HG03095 (cell line): ENCODE data around the gene FKBP9.
"Not testable (repeated sequence)": the region's sequence is repeated elsewhere in the genome, so short reads cannot be mapped to it uniquely, and the experiment has no call there.

Experiments used
- ATAC-seq: cut with Tn5 transposase; IDR thresholded peaks from one replicate; pipeline ENCODE4 v1.9.1; 2021; ENCODE audit warnings: moderate library complexity; ENCODE audit not compliant: unreplicated experiment

FKBP9 gene, protein sequence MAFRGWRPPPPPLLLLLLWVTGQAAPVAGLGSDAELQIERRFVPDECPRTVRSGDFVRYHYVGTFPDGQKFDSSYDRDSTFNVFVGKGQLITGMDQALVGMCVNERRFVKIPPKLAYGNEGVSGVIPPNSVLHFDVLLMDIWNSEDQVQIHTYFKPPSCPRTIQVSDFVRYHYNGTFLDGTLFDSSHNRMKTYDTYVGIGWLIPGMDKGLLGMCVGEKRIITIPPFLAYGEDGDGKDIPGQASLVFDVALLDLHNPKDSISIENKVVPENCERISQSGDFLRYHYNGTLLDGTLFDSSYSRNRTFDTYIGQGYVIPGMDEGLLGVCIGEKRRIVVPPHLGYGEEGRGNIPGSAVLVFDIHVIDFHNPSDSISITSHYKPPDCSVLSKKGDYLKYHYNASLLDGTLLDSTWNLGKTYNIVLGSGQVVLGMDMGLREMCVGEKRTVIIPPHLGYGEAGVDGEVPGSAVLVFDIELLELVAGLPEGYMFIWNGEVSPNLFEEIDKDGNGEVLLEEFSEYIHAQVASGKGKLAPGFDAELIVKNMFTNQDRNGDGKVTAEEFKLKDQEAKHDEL

GRCh38 chr7:32957326-32958045 lies at the start of gene FKBP9:
FKBP9 (plus strand) TSS chr7:32957440; CDS start chr7:32957574, 134 bp downstream.
- peak; percentile 81 for ATAC-seq

DNA sequence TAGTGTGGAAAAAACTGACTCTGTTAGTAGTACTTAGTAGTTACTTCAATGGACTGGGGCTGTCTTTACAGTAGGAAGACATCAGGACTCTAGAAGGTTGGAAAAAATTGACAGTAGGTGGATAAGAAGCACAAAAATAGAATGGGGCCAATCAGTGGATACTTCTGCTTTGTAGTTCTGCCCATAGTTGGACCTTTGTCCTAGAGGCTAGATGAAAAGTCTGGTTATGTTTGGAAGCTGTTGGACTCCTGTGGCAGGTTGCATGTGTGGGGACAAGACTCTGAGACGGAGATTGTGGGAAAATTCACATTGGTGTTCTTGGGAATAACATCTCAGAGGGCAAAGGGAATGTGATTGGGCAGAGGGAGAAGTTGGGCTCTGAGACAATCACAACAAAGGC lies 47.0 kb upstream of the FKBP9 start:
- no peak for ATAC-seq

DNA sequence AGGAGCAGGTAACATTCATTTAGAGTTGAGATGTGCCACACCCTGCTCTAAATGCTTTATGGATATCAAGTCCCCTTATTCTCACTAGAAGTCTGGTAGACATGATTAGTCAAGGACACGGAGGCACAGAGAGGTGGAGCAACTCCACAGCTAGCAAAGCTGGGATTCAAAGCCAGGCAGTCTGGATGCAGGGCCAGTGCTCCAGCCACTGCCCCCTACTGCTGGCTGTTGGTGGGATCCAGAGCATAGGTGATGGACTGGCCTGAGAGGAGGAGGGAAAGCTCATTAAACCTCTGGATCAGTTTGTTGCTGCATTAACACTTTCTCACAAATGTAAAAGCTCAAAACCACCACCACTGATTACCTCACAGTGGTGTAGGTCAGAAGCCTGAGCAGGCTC lies 43.1 kb upstream of the FKBP9 start:
- ATAC-seq, result no peak

DNA sequence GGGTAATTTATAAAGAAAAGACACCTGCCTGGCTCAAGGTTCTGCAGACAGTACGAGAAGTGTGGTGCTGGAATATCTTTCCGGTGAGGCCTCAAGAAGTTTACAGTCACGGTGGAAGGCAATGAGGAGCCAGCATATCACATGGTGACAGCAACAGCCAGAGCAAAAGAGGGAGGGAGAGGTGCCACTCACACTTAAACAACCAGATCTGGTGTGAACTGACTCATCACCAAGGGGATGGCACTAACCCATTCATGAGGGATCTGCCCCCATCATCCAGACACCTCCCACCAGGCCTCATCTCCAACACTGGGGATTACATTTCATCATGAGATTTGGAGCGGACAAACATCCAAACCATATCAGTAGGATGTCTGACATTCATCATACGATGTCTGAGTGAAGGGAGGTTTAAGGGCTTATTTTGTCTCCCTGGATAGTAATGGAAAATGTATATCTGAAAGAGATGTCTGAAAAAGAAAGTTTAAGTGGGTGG lies 42.2 kb upstream of the FKBP9 start:
- ATAC-seq, result no peak

DNA sequence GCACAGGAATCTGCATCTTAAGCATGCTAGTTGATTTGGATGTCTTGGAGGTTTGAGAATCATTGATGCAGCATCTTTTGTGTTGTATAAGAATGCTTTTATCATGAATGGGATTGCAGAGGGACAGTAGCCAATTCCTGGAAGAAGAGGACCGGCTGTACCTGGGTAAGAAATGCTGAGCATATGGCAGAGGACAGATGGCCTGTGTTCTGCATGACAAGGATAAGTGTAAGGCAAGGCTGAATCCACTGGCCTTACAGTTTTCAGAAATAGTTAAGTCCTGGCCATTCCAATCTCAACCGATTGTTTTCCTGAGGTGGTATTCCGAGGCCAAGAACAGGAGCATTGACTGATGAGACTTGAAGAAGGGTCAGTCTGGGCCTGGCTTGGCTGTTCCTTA lies 41.2 kb upstream of the FKBP9 start:
- no peak for ATAC-seq

- ATAC-seq, result not testable (repeated sequence)
These were observed 40.2 kb upstream of the FKBP9 start for GRCh38 chr7:32916994-32917393.

GRCh38 chr7:32921896-32922295 lies 35.3 kb upstream of the FKBP9 start:
- no peak for ATAC-seq

- ATAC-seq, result no peak
These were observed 28.4 kb upstream of the FKBP9 start for GRCh38 chr7:32928785-32929298.

- no peak for ATAC-seq
These were observed 27.7 kb upstream of the FKBP9 start for GRCh38 chr7:32929430-32930143.

DNA sequence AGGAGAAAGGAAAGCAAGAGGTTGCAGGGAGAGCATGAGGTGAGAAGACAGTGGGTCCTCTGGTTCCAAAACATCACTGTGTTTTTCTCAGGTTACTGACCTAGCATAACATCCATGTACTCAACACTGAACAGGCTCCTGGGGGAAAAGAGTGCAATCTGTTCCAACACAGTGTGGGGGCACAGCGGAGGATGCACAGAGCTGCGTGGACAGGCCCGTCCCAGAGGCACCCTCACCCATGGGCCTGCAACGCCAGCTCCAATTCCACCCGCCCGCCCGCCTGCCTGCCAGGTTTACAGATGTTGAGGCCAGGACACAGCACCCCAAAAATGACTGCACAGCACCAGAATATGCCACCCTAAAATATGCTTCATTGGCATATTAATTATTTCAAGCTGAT lies 26.9 kb upstream of the FKBP9 start:
- ATAC-seq, result no peak

- ATAC-seq, result no peak
These were observed 21.7 kb upstream of the FKBP9 start for GRCh38 chr7:32935558-32935957.

GRCh38 chr7:32936689-32937088 lies 20.6 kb upstream of the FKBP9 start:
- ATAC-seq, result no peak

DNA sequence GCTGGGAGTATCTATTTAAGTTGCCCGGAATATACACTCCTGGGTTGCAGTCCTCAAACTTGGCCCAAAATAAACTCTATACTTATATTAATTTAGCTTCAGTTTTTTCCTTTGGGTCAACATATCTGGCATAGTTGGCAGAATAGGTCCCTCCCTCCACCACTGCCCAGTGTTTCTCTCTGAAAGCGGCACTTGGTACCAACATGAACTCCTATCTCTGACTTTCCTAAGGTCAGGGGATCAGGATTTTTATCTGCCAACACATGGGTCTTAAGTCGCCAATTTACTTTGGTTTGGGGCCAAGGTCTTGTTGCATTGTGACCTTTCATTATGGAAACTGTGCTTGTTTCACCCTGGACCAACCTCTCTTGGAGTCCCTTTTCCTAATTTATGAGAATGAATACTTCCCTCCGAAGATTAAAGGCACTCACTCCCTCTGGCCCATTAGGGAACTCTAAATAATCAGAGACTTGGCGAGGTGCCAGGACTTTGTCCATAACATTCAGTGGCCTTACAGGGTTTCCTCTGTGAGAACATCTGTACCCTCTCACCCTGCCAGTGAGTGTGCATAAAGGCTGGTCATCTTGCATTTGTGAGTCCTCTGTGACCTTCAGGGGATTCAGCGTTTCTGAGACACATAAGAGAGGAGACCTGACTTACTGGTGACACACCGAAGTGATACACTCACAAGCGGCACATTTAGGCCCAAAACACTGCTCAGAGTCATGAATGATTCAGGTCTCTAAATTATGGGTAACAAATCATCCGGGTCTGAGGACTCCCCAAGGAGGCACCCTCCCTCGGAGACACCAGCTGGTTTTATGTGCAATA lies 19.7 kb upstream of the FKBP9 start:
- ATAC-seq, result no peak

DNA sequence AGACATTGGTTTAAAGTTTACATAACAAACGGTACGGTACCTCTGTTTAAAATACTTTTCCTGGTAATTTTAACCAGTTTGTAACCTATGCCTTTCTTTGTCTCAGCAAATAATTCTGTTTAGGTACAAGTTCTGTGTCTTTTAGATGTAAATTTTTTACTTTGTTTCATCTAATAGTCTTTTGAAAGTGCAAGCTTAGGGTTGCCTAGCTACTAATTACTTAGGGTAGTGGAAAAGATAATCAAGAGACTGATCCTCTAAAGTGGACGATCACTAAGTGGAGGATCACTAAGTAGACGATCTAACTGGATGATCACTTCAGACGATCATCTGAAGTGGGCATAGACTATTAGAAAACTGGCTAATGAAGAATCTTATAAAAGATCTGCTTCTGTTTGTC lies 16.1 kb upstream of the FKBP9 start:
- ATAC-seq, result no peak

- ATAC-seq, result no peak
These were observed 15.4 kb upstream of the FKBP9 start for GRCh38 chr7:32941681-32942414.

DNA sequence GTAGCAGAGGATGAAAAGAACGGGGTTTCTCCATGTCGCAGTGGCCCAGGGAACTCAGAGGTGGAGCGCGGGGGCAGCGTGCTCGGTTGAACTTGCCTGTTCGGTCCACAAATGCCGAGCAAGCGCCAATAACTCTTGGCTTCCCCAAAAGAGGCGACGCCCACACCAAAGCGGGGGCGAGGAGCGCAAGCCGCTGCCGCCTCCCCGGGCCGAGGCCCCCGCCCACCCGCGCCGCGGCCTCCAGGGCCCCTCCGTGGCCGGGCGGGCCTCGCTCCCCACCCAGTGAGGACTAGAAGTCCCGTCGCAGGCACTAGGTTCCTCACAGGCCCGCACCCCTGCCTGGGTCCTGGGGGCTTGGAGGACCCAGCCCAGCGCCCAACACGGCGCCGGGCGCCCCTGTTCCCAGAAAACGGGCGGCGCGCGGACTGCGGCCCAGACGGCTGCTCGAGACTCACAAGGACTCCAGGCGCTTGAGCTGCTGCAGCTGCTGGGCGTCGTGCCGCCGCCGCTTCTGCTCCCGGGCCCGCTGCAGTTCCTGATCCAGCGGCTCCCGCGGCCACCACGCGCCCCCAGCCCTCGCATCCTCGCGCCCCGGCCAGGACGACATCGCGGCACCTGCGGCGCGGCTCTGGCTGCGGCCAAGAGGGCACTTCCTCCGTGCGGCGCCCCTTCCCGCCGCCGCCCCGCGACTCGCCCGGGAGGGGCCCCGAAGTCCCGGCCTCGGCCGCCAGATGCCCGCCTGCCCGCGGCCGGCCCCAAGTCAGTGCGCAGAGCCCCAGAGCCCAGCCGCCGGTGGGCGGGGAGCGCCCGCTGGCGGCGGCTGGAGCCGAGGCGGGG lies 14.6 kb upstream of the FKBP9 start:
- ATAC-seq, result peak; percentile 86

GRCh38 chr7:32943252-32944030 lies 13.8 kb upstream of the FKBP9 start:
- ATAC-seq, result peak; percentile 5
